Stimulated activated effector memory CD8-positive, alpha-beta T cell treated with anti-CD3 and anti-CD28 coated beads, Interleukin-12 subunit alpha, Interleukin-12 subunit beta, amount 100 ng/mL, for 72 hours (primary cell): ENCODE data around the gene WRAP73.
"Not testable (repeated sequence)": the region's sequence is repeated elsewhere in the genome, so short reads cannot be mapped to it uniquely, and the experiment has no call there.

Experiments used
- ATAC-seq: fragments of 150-1000 bp; cut with Tn5 transposase; 2 replicates; pipeline ENCODE4 v1.10.0; 2021
- DNase-seq, 2 donors: peaks; one replicate each; pipeline ENCODE4 v3.0.0; 2021 to 2022; ENCODE audit warnings: low spot score in 2 of 2
- H3K27ac Mint-ChIP-seq: one replicate; pipeline ENCODE4 v1.8.0; 2022; ENCODE audit warnings: mild to moderate bottlenecking, mixed read lengths
- H3K36me3 Mint-ChIP-seq: one replicate; pipeline ENCODE4 v1.8.0; 2022; ENCODE audit warnings: mild to moderate bottlenecking, mixed read lengths
- H3K4me1 Mint-ChIP-seq: one replicate; pipeline ENCODE4 v1.8.0; 2022; ENCODE audit warnings: mixed read lengths
- H3K4me3 Mint-ChIP-seq: one replicate; pipeline ENCODE4 v1.8.0; 2022; ENCODE audit warnings: mild to moderate bottlenecking, mixed read lengths
- H3K9me3 Mint-ChIP-seq: one replicate; pipeline ENCODE4 v1.8.0; 2022; ENCODE audit warnings: mixed read lengths

WRAP73 gene

DNA sequence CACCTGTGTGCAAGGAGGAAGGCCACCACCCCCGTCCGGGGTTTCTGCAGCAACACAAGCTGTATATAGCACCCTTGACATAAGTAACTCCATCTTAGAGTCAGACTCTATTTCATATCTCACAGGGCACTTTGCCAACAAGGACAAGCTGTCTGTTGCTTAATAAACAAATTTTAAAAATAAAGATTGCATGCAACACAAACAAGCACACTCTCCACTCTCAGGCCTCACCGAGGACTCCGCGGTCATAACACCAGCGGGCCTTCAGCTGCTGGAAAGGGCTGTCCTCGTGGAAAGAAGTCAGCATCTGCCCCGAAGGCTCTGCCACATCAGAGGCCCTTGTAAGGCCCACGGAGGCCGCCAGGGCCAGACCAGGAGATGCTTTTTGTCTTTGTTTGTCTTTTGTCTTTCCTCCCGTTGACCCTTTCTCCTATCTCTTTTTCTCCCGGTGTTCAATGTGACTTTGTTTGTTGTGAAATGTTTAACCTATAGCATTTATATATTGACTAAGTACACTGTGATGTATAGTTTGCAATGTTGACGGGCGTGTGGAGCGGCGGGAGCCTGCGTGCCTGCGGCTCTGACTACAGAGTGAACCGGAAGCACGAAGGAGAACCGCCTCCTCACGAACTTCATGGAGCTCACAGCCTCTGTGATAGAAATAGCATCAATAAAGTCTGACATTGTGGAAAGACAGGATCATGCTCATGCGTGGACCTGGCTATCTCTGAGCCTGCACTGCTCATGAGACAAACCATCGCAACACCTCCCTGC, 62.7 kb downstream of the WRAP73 start:
- Mint-ChIP-seq H3K4me3 (no peak overlapping the region), H3K9me3 (no peaks in the 10 kb centered on the region), H3K27ac (no peak overlapping the region), H3K4me1 (no peaks in the 10 kb centered on the region), H3K36me3 (no peaks in the 10 kb centered on the region)
- DNase-seq (no peak), ATAC-seq (no peak)

DNA sequence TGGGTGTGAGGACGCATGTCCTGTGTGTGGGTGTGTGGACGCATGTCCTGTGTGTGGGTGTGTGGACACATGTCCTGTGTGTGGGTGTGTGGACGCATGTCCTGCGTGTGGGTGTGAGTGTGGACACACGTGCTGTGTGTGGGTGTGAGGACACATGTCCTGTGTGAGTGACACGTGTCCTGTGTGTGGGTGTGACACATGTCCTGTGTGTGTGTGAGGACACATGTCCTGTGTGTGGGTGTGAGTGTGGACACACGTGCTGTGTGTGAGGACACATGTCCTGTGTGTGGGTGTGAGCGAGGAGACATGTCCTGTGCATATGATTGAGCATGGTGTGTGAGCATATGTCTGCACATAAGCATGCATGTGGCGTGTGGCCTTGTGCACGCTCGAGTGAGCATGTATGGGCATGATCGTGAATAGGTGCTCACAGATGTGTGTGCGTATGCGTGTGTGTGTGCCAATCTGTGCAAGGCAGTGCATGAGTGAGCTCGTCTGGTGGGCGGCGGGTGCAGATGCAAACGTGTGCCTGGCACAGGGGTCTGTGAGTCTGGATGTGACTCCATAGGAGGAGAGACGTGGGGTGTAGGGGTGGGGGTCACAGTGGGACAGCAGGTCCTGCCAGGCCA, 63.8 kb downstream of the WRAP73 start:
- H3K27ac Mint-ChIP-seq, result no peak overlapping the region
- ATAC-seq (no peak), DNase-seq (no peak)
- H3K4me3 Mint-ChIP-seq, result no peak overlapping the region
- H3K9me3 Mint-ChIP-seq, result no peaks in the 10 kb centered on the region
- H3K36me3 Mint-ChIP-seq, result no peaks in the 10 kb centered on the region
- no peaks in the 10 kb centered on the region for H3K4me1 Mint-ChIP-seq

GRCh38 chr1:3585353-3585868, 64.5 kb downstream of the WRAP73 start:
- ATAC-seq, result peak; percentile 42
- not testable (repeated sequence) for H3K4me3 Mint-ChIP-seq, H3K36me3 Mint-ChIP-seq, H3K4me1 Mint-ChIP-seq, H3K9me3 Mint-ChIP-seq, H3K27ac Mint-ChIP-seq, DNase-seq

GRCh38 chr1:3584915-3585314, 65.0 kb downstream of the WRAP73 start:
- DNase-seq, result no peak
- no peak overlapping the region for H3K27ac Mint-ChIP-seq
- no peaks in the 10 kb centered on the region for H3K9me3 Mint-ChIP-seq
- ATAC-seq, result peak; percentile 83
- no peak overlapping the region for H3K4me3 Mint-ChIP-seq
- H3K36me3 Mint-ChIP-seq, result no peaks in the 10 kb centered on the region
- no peaks in the 10 kb centered on the region for H3K4me1 Mint-ChIP-seq

DNA sequence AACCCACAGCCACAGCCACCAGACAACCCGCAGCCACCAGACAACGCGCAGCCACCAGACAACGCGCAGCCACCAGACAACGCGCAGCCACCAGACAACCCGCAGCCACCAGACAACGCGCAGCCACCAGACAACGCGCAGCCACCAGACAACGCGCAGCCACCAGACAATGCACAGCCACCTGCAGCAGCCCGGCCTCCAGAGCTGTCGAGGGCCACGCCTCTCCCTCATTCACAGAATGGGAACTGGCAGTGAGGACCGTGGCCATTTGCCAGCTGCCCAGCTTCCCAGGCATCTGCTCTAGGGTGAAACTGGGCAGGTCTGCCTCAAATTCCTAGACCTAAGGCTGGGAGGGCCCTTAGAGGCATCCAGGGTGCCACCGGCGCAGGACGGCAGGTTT, 66.2 kb downstream of the WRAP73 start:
- not testable (repeated sequence) for H3K4me1 Mint-ChIP-seq, DNase-seq, H3K9me3 Mint-ChIP-seq

GRCh38 chr1:3581296-3582036, 68.4 kb downstream of the WRAP73 start:
- no peaks in the 10 kb centered on the region for H3K4me1 Mint-ChIP-seq

More for the DNA sequence above, 66.2 kb downstream of the WRAP73 start:
- H3K27ac Mint-ChIP-seq, ATAC-seq, H3K36me3 Mint-ChIP-seq, H3K4me3 Mint-ChIP-seq: not testable (repeated sequence)

More at GRCh38 chr1:3581296-3582036, 68.4 kb downstream of the WRAP73 start:
- DNase-seq (no peak), ATAC-seq (no peak)
- H3K4me3 Mint-ChIP-seq, result no peak overlapping the region
- H3K27ac Mint-ChIP-seq, result no peak overlapping the region
- H3K36me3 Mint-ChIP-seq, result no peaks in the 10 kb centered on the region
- H3K9me3 Mint-ChIP-seq, result no peaks in the 10 kb centered on the region
